HG03354 (cell line): ENCODE measurements around the gene CEP164.
A peak's percentile ranks its signal among the peaks of the same experiment; 100 is the strongest.

Experiments used
- ATAC-seq: cut with Tn5 transposase; IDR thresholded peaks from one replicate; pipeline ENCODE4 v1.9.1; 2021; ENCODE audit warnings: mild to moderate bottlenecking; ENCODE audit not compliant: unreplicated experiment, poor library complexity, severe bottlenecking

The CEP164 gene

GRCh38 chr11:117327567-117328374 is at the start of gene CEP164:
Gene CEP164 (plus strand): TSS chr11:117327854. CDS start chr11:117338587, 10,733 bp downstream.
- ATAC-seq, result peak; percentile 96

DNA sequence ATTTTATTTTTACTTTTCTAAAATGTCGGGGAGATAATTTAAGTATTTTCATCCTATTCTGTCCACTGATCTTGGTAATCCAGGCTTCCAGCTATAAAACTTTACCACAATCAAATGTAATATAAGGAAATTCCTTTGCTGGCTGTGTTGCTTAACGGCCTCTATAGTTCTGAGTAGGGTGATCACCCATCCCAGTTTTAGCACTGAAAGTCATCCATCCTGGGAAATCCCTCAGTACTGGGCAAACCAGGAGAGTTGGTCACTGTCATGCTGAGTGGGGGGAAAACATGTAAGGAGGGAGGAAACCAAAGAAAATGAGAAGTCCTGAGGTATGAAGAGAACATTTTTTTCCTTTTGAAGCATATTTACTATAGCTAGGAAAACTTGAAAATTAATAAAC is 49.3 kb upstream of the CEP164 start:
- no peak for ATAC-seq

- no peak for ATAC-seq
Observed at GRCh38 chr11:117279711-117280376, 47.8 kb upstream of the CEP164 start.

- no peak for ATAC-seq
Observed at GRCh38 chr11:117281159-117281558, 46.5 kb upstream of the CEP164 start.

DNA sequence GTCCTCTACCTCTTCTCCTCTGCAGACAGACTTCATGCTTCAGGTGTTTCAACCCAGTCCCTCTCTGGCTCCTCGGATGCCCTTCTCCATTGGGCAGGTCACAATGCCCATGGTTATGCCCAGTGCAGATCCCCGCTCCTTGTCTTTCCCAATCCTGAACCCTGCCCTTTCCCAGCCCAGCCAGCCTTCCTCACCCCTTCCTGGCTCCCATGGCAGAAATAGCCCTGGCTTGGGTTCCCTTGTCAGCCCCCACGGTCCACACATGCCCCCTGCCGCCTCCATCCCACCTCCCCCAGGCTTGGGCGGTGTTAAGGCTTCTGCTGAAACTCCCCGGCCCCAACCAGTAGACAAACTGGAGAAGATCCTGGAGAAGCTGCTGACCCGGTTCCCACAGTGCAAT is 45.8 kb upstream of the CEP164 start:
- ATAC-seq, result no peak

DNA sequence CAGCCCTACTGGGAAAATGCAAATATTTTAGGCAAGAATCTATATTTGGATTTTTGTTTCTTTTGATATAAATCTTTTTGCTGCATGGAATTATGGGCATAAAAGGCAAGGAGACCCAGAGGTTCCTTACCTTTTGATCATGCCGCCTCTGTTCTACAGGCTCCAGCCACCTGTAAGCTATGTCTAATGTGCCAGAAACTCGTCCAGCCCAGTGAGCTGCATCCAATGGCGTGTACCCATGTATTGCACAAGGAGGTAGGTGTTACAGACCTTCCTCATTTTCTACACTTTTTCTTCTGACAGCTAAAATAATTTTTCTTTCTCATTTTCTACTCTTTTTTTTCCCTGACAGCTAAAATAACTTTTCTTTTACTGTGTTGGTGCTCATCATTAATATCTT is 44.7 kb upstream of the CEP164 start:
- ATAC-seq, result no peak

GRCh38 chr11:117284053-117284452 is 43.6 kb upstream of the CEP164 start:
- no peak for ATAC-seq

DNA sequence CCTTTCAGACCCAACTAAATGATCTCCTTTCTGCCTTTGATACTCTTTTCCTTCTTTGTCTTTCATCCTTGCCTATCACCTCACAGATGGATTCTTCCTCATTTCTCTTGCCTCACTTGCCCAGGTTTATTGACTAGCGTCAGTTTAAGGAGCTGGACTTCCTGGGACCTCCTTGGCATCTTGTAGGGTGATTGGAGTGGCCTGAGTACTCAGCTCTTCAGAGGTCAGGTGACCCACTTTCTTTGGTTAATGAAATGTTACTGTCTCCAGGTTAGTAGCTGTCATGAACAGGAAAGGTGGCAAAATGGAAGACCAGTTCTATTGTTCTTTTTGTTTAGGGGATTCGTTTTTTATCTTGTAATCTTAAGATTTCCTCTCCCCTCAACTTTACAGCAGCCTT is 41.1 kb upstream of the CEP164 start:
- ATAC-seq, result no peak

DNA sequence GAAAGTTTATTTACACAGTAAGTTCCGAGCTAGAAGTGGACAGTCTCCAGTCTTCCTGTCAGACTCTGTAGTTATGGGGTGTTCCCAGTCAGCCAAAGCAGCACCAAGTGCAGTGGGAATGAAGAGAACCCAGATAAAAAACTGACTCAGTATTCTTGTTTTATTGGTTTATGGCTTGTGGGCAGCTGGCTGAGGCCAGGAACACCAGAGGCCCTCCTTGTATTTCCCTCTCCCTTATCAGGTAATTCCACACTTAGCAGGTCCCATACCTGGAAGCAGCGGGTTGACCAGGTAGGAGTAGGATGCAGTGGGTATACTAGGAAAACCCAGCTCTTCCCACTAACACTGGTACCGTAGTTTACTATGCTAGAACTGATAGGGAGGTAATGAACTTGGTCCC is 40.0 kb upstream of the CEP164 start:
- ATAC-seq, result no peak

DNA sequence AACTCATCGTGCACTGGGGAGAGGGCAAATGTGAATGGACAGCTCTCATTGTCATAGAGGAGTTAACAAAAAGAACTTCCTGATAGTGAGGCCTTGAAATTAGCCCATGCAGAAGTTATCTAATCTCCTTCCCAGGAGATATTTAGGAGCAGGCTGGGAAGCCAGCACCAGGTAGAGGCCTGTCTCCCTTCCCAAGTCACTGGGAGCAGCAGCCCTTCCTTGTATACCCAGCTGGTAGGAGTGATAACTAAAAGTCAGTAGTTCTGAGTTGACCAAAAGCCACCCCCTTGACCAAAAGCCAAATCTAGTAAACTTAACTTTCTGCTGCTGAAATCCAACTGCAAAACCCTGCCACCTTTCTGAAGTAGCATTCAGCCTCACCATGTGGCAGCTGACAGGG is 37.9 kb upstream of the CEP164 start:
- ATAC-seq, result no peak

- ATAC-seq, result no peak
Observed at GRCh38 chr11:117290809-117291396, 36.8 kb upstream of the CEP164 start, which contains the start of gene BACE1-AS. Gene BACE1-AS (plus strand): TSS chr11:117291346.

- no peak for ATAC-seq
Observed at GRCh38 chr11:117292616-117293015, 35.0 kb upstream of the CEP164 start.

DNA sequence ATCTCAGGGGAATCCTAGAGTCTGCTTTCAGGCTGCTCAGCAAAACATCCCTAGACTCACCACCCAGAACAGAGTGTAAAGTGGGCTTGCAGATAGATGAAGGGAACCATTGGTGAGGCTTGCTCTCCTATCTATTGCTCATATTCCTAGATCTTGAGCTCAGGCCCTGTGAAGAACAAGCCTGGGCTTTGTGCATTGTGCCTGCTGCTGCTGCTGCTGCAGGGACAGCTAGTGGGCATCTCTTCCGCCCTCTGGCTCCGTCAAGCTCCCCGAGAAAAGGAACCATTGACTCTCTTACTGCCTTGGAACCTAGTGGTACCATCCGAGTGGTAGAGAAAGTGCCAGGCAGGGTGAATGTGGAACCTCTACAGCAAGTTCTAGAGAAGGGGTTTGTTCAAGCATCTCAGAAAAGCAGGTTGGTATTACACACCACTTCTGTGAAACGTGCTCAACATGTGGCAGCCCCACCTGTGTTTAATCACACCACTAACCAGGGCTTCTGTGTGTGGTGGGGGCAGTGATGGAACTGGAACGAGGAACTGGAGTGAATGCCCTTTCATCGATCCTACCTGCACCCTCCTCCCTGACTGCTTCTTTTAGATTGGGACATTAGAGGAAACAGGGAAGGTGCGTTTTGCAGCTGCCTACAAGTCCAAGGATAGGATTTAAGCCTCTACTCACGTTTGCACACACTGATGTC is 32.1 kb upstream of the CEP164 start:
- no peak for ATAC-seq

- ATAC-seq, result no peak
Observed at GRCh38 chr11:117296881-117297280, 30.8 kb upstream of the CEP164 start.

DNA sequence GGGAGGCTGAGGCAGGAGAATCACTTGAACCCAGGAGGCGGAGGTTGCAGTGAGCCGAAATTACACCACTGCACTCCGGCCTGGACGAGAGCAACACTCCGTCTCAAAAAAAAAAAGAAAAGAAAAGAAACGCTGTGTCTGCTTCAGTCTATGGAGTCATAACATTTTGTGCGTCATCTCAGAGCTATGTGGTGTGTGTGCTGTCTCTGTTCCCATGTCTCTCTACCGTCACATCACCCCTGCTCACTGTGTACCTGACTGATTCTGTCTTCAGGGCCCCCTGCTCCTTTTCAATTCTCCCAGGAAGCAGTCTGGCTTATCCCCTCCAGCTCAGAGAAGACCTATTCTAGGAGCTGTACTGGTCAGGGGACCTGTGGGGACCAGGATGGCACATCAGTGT is 29.5 kb upstream of the CEP164 start:
- ATAC-seq, result no peak

GRCh38 chr11:117299351-117300282 is 28.0 kb upstream of the CEP164 start:
- ATAC-seq, result no peak

DNA sequence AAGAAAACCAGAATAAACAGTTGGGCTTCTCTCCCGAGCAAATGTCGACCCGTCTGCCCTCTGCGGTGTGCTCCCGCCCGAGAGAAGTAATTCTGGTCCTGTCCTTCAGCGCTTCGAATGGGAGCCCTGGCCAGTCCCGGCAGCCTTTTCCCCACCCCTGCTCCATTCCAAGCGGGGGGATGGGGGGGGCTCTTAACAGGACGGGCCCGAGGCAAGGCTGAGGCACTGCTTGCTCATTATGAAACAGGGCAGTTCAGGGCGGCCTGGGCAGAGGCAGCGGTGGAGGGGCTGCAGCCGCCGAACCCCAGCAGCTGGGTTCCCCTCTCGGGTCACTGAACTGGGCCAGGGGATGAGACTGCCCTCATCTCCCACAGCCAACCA is 27.4 kb upstream of the CEP164 start:
- no peak for ATAC-seq

GRCh38 chr11:117300773-117301172 is 26.9 kb upstream of the CEP164 start:
- ATAC-seq, result no peak

GRCh38 chr11:117302228-117302627 is 25.4 kb upstream of the CEP164 start:
- no peak for ATAC-seq
